H54 (cell line): Measurements from ENCODE around the gene PTDSS2.
"Not testable (repeated sequence)": the region's sequence is repeated elsewhere in the genome, so short reads cannot be mapped to it uniquely, and the experiment has no call there.

Experiments
- DNase-seq: peaks from one replicate; pipeline ENCODE4 v3.0.0; 2011; ENCODE audit warnings: low spot score, mixed read lengths; ENCODE audit not compliant: insufficient read length
- FAIRE-seq: peaks from 3 replicates; lab custom pipeline; 2011; peaks lifted over from hg19 to GRCh38; lab: Jason Lieb, UNC
- POLR2A ChIP-seq: IDR thresholded peaks from 2 replicates; pipeline ENCODE4 v1.6.1; 2011; ENCODE audit warnings: low read depth, mild to moderate bottlenecking, low read length

Gene PTDSS2

GRCh38 chr11:508956-509355 is 58.9 kb downstream of the PTDSS2 start:
- TF ChIP-seq POLR2A, result no peak
- FAIRE-seq, result no peak
- DNase-seq, result no peak

GRCh38 chr11:512761-513595 is 62.9 kb downstream of the PTDSS2 start:
- FAIRE-seq (no peak), DNase-seq (no peak)
- no peak for TF ChIP-seq POLR2A

- no peak for TF ChIP-seq POLR2A
These were observed 64.5 kb downstream of the PTDSS2 start for GRCh38 chr11:514606-515005.

GRCh38 chr11:515131-515530 is 65.1 kb downstream of the PTDSS2 start:
- TF ChIP-seq POLR2A, result no peak
- DNase-seq (no peak), FAIRE-seq (no peak)

More at GRCh38 chr11:514606-515005, 64.5 kb downstream of the PTDSS2 start:
- DNase-seq (no peak), FAIRE-seq (no peak)

GRCh38 chr11:516400-516799 is 66.3 kb downstream of the PTDSS2 start:
- no peak for TF ChIP-seq POLR2A
- FAIRE-seq (no peak), DNase-seq (no peak)

GRCh38 chr11:516918-517685 is 67.0 kb downstream of the PTDSS2 start:
- DNase-seq, FAIRE-seq: not testable (repeated sequence)

GRCh38 chr11:518463-519202 is 68.6 kb downstream of the PTDSS2 start:
- no peak for FAIRE-seq
- DNase-seq, result no peak
- no peak for TF ChIP-seq POLR2A

GRCh38 chr11:520428-521176 is 70.5 kb downstream of the PTDSS2 start:
- no peak for DNase-seq
- FAIRE-seq, result no peak
- TF ChIP-seq POLR2A, result no peak

- TF ChIP-seq POLR2A, result no peak
- FAIRE-seq (no peak), DNase-seq (no peak)
These were observed 71.2 kb downstream of the PTDSS2 start for GRCh38 chr11:521177-521688.

- DNase-seq (no peak), FAIRE-seq (no peak)
- TF ChIP-seq POLR2A, result no peak
These were observed 76.1 kb downstream of the PTDSS2 start for GRCh38 chr11:526192-526591.

- no peak for TF ChIP-seq POLR2A
- FAIRE-seq (no peak), DNase-seq (no peak)
These were observed 78.2 kb downstream of the PTDSS2 start for GRCh38 chr11:528166-528814.

- FAIRE-seq, result no peak
- TF ChIP-seq POLR2A, result no peak
- no peak for DNase-seq
These were observed 79.0 kb downstream of the PTDSS2 start for GRCh38 chr11:528815-529727.
